HepG2 (cell line): ENCODE results near the gene PSD4. TPM values are rescaled to one million over a fixed set of nuclear protein-coding genes. Genes with fewer than 3 reads are reported as not detected.

Experiments used
- CTCF ChIP-seq: sonication (generic); formaldehyde crosslinking; IDR thresholded peaks from 2 replicates; pipeline ENCODE4 v1.5.0; 2020; ENCODE audit warnings: mild to moderate bottlenecking, missing genetic modification reagents, moderate library complexity
- HNF4A ChIP-seq: sonication (generic); formaldehyde crosslinking; IDR thresholded peaks from 2 replicates; pipeline ENCODE4 v1.4.0; 2020; ENCODE audit warnings: missing genetic modification reagents
- KDM3A ChIP-seq: IDR thresholded peaks from 2 replicates; pipeline ENCODE4 v1.6.1; 2018; ENCODE audit warnings: low read depth, missing compliant biosample characterization
- MAZ ChIP-seq, 2 experiments: sonication (generic) in 1 of 2; formaldehyde crosslinking in 1 of 2; IDR thresholded peaks; 2 replicates each; pipeline versions ENCODE4 v1.5.0 to v1.6.1; 2012 to 2020; ENCODE audit warnings: low read depth in 2 of 2, mild to moderate bottlenecking in 2 of 2, borderline replicate concordance in 1 of 2, improper control_type of control experiment in 1 of 2, low read length in 1 of 2, missing genetic modification reagents in 1 of 2, moderate library complexity in 1 of 2
- REST ChIP-seq, 2 experiments: IDR thresholded peaks; 2 replicates each; pipeline ENCODE4 v1.6.1; 2011 to 2012; ENCODE audit warnings: low read length in 2 of 2, borderline replicate concordance in 1 of 2, low read depth in 1 of 2, mild to moderate bottlenecking in 1 of 2, moderate library complexity in 1 of 2
- SIX1 ChIP-seq: sonication (generic); formaldehyde crosslinking; IDR thresholded peaks from 2 replicates; pipeline ENCODE4 v1.4.0; 2020; ENCODE audit warnings: missing genetic modification reagents, borderline replicate concordance
- ZFP36L1 ChIP-seq: sonication (generic); formaldehyde crosslinking; IDR thresholded peaks from 2 replicates; pipeline ENCODE4 v1.8.0; 2022; ENCODE audit warnings: mild to moderate bottlenecking, missing genetic modification reagents, moderate library complexity
- polyA plus RNA-seq, 8 experiments: library from polyadenylated mRNA; depleted of rRNA in 3 of 8; stranded (reverse) in 7 of 8; unstranded in 1 of 8; fragments of >200 nt; fragmentation: Illumina TruSeq in 4 of 8; extraction: Trizol in 4 of 8; gene quantifications; 2 replicates each; pipeline versions ENCODE4 v1.2.1 to v1.2.3, GENCODE V29; 2011 to 2016; ENCODE audit warnings: low read depth in 4 of 8, missing spikeins in 1 of 8, mixed read lengths in 1 of 8; ENCODE audit not compliant: insufficient read depth in 1 of 8
- total RNA-seq, 5 experiments: library from RNA; depleted of rRNA; stranded (reverse); fragments of >200 nt; fragmentation: Illumina TruSeq; extraction: Trizol; gene quantifications; 2 replicates each; pipeline ENCODE4 v1.2.3, GENCODE V29; 2016; ENCODE audit warnings: low read depth in 1 of 5

PSD4 gene
- total and polyA plus RNA-seq, 2 of the 13 experiments (the other 11 are each of a cell fraction or from before 2014, with no cell fraction given) = 5.8 to 9.4 TPM

- TF ChIP-seq MAZ (IDR thresholded peaks at IDR 0.05; ENCODE audit: borderline replicate concordance, low read depth, low read length) (0 out of 2 replicates have a peak, but pooled peaks have one; percentile 16), MAZ (CRISPR knock-in tag; IDR thresholded peaks at IDR 0.05; ENCODE audit: low read depth) (no peak), CTCF (no peak; the same call in 1 of the 2 replicates), REST (IDR thresholded peaks at IDR 0.05; ENCODE audit: borderline replicate concordance in 1 of 2, low read depth in 1 of 2, low read length in 2 of 2) (no peak), KDM3A (0 out of 2 replicates have a peak, but pooled peaks have one; percentile 13), ZFP36L1 (CRISPR knock-in tag) (peak; percentile 53; the same call in 1 of the 2 replicates), SIX1 (CRISPR knock-in tag) (no peak), HNF4A (CRISPR knock-in tag) (no peak)
- TF ChIP-seq, all 625 proteins: peak for 134
These were observed 67.4 kb downstream of the PSD4 start (continued) for GRCh38 chr2:113240915-113241911.
